GM21737 (cell line): ENCODE measurements around the gene SARNP.

Source experiments
- ATAC-seq: cut with Tn5 transposase; IDR thresholded peaks from one replicate; pipeline ENCODE4 v1.9.1; 2021; ENCODE audit warnings: mild to moderate bottlenecking, moderate library complexity; ENCODE audit not compliant: unreplicated experiment

The SARNP gene

DNA sequence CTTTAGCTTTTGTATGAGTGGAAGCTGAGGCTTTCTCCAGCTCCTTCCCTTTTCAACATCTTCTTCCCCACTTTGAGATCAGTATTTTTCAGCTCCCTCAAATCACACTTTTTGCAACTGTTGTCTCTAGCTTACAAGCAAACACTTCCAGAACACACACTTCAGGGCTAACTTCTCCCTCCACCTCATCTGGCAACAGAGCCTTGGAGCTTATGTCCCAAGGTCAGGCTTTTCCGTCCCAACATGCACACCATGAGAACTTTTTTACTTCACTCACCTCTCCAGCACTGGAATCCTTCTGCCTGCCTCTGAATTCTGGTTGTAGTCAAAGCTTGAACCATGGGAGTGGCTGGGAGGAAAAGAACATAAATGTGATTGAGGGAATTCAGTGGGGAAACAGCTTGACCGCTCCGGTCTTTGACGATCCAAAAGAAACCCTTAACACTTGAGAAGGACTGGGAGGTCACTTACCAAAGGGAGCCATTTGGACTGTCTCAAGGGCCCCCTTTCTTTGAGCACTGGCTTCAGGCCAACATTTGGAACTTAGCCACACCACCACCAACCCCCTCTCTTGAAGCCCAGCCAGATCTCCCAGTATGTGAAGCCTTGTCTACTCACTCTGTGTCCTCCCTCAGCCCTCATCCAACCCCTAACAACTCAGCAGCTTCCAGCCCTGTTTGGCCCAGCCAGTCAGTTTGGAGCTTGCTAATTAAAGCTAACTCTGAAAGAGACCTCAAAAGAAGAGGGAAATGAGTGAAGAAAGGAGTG is 105.6 kb downstream of the SARNP start:
- ATAC-seq: no peak

DNA sequence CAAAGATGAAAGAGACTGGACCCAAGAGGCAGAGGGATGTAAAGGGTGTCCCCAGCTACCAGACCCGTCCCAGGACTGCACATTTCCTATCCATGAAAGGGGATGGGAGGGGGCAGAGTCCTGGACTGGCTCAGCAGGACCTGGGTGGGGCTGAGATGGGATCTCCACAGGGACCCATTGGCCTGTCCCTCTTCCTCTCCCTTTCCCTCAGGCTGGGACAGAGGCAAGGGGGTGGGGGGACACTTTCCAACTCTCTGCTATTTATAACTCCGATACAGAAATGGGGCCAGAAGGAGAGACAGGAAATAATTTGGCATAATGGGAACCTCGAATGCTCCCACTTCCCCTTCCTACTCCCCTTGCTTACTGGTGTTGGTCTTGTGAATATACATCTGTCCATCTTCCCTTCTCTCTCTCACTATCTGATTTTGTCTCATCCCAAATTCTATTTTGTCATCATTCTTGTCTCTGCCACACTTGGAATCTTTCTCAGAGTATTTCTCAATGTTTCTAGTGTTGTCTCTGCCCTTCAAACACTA is 108.8 kb downstream of the SARNP start:
- no peak for ATAC-seq

DNA sequence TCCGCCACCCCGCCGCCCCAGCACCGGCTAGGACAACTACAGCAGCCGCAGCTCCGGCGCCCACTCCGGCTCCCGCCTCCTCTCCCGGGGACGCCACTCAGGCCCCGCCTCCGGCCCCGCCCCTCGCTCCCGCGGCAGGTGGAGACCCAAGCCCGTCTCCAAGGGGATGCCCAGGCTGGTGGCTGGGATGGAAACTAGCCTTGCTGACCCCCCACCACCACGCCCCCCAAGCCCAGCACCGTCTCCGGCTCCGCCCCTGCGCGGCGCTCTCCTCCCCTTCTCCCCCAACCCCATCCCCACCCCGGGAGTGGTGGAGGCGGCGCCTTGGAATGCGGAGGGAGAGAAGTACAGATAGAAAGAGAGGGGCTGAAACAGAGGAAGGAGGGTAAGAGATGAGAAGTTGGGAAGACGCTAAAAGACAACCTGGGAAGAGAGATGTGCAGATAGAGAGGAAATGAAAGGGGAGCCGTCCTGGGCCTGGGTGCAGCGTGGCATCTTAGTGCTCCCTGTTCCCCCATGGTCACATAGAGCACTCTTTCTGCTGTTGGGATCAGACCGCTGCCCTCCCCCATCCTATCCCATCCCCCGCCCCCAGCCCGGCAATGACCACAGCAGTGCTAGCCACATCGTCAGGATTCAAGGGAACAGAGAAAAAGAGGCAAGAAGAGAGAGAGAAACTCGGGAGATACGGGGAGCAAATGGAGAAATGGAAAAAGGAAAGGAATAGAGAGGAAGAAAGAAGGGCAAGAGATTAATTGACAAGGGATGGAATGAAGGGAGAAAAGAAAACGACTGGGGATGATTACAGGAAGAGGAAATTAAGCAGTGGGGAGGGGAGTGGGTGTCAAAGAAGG is 109.5 kb downstream of the SARNP start, which contains the start of gene ITGA7:
TSS of gene ITGA7 (minus strand) at position 64 of the 854 bp plus-strand sequence. CDS start 222 bp downstream, outside the sequence.
- peak; percentile 70 for ATAC-seq
